Breast epithelium (tissue), 4 donors: ENCODE data around the gene HTRA3. TPM values are rescaled to one million over a fixed set of nuclear protein-coding genes. Genes with fewer than 3 reads are reported as not detected.

Experiments
- DNase-seq, 2 donors: peaks; one replicate each; pipeline ENCODE4 v3.0.0-alpha.2; 2019; ENCODE audit warnings: low spot score in 2 of 2
- H3K27ac ChIP-seq, 2 donors: fragments of 200-600 bp; sonication (generic) in 1 of 2; one replicate each; pipeline ENCODE4 v1.5.1; 2016 to 2019; ENCODE audit warnings: mild to moderate bottlenecking in 1 of 2
- H3K27me3 ChIP-seq, 2 donors: fragments of 200-600 bp; sonication (generic) in 1 of 2; one replicate each; pipeline versions ENCODE4 v1.5.1 to v1.6.0; 2017 to 2019; ENCODE audit warnings: control low read depth in 1 of 2, mild to moderate bottlenecking in 1 of 2
- H3K36me3 ChIP-seq: fragments of 200-600 bp; one replicate; pipeline ENCODE4 v1.5.1; 2019
- H3K4me1 ChIP-seq, 2 donors: fragments of 200-600 bp; sonication (generic); one replicate each; pipeline ENCODE4 v1.5.1; 2016 to 2019; ENCODE audit warnings: control low read depth in 1 of 2
- H3K4me3 ChIP-seq, 3 donors: fragments of 200-600 bp; sonication (generic); 1 replicate in 2 of 3; 2 replicates in 1 of 3; pipeline ENCODE4 v1.5.1; 2016 to 2019; ENCODE audit warnings: mild to moderate bottlenecking in 3 of 3, moderate library complexity in 2 of 3
- H3K9me3 ChIP-seq, 2 donors: fragments of 200-600 bp; sonication (generic) in 1 of 2; one replicate each; pipeline ENCODE4 v1.5.1; 2016 to 2019; ENCODE audit warnings: control low read depth in 1 of 2
- CTCF ChIP-seq, 3 donors: fragments of 450-650 bp; IDR thresholded peaks; one replicate each; pipeline ENCODE4 v1.5.1; 2016 to 2017; ENCODE audit warnings: antibody characterized with exemption in 3 of 3, mild to moderate bottlenecking in 3 of 3, moderate library complexity in 3 of 3
- POLR2A ChIP-seq: fragments of 450-650 bp; IDR thresholded peaks from one replicate; pipeline ENCODE4 v1.6.1; 2016; ENCODE audit warnings: antibody characterized with exemption, mild to moderate bottlenecking, moderate library complexity
- POLR2AphosphoS5 ChIP-seq, 3 donors: sonication (generic); formaldehyde crosslinking; IDR thresholded peaks; one replicate each; pipeline ENCODE4 v1.6.1; 2017; ENCODE audit warnings: antibody characterized with exemption in 3 of 3
- intact Hi-C: fragments of 100-400 bp; cut with DNase I; formaldehyde crosslinking; loops from one replicate; pipeline ENCODE4 v1.15.1; 2023; ENCODE audit warnings: low total_unique reads
- total RNA-seq, 3 donors: library from RNA; depleted of rRNA; stranded (reverse); fragments of >200 nt; gene quantifications; one replicate each; pipeline ENCODE4 v1.1.0, GENCODE V29; 2016

The HTRA3 gene
- total RNA-seq: 10 to 100 TPM in 2 of 3 donors, 1 to 10 TPM in 1; 8.5 to 53.9 (median 19.7) TPM

DNA sequence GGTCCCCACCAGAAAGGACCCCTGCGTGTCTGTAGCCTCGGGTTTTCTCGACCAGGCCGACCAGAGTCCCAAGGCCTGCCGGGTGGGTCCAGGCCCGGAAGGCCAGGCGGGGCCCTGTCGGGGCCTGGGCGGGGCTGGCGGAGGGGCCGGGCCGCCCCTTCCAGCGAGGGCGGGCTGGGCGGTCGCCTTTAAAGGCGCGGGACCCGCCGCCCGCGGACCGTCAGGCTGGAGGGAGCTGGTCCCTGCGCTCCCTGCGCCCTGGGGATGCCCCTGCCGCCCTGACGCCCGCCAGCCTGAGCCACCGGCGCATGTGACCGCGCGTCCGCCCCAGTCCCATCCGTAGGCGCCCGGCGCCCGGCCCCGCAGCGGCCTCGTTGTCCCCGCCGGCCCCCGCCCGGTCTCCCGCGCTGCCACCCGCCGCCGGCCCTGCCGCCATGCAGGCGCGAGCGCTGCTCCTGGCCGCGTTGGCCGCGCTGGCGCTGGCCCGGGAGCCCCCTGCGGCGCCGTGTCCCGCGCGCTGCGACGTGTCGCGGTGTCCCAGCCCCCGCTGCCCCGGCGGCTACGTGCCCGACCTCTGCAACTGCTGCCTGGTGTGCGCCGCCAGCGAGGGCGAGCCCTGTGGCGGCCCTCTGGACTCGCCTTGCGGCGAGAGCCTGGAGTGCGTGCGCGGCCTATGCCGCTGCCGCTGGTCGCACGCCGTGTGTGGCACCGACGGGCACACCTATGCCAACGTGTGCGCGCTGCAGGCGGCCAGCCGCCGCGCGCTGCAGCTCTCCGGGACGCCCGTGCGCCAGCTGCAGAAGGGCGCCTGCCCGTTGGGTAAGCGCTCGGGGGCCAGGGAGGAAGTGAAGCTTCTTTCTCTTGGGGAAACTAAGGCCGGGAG is at the start of gene HTRA3:
Gene HTRA3, plus strand, starts transcription at position 220 of the 883 bp plus-strand sequence. Its CDS starts 215 bp downstream, at position 435.
- Histone ChIP-seq H3K4me3 (peak within 1 kb of the TSS; percentile 52 to 70 (median 62)), H3K9me3 (no peaks in the 10 kb centered on the region), H3K4me1 (no peaks in the 10 kb centered on the region), H3K27me3 (peaks cover 0 to 12% of the 10 kb centered on the region in 2 donors), H3K27ac (peak within 1 kb of the TSS; percentile 48 to 85), H3K36me3 (no peaks in the 10 kb centered on the region)
- TF ChIP-seq POLR2AphosphoS5 (IDR thresholded peaks at IDR 0.05) (peak in 1 of 3 donors; percentile 21), CTCF (IDR thresholded peaks at IDR 0.05) (no peak), POLR2A (no peak)
- DNase-seq: no peak
- intact Hi-C loops: no loop called here

- no peak for DNase-seq
- intact Hi-C loops: no loop called here
- H3K36me3 ChIP-seq: no peaks in the 10 kb centered on the region
These were observed 48.7 kb upstream of the HTRA3 start for GRCh38 chr4:8220661-8221450.

GRCh38 chr4:8221476-8221875 is 48.1 kb upstream of the HTRA3 start:
- TF ChIP-seq CTCF (IDR thresholded peaks at IDR 0.05) (no peak), POLR2AphosphoS5 (IDR thresholded peaks at IDR 0.05) (peak in 1 of 3 donors; percentile 20)
- Histone ChIP-seq H3K4me3 (no peak overlapping the region), H3K36me3 (no peaks in the 10 kb centered on the region), H3K9me3 (no peaks in the 10 kb centered on the region), H3K27me3 (no peaks in the 10 kb centered on the region), H3K4me1 (no peaks in the 10 kb centered on the region), H3K27ac (peak overlapping the region in 1 of 2 donors; percentile 55)
- intact Hi-C loops: no loop called here
- no peak for DNase-seq

More at GRCh38 chr4:8220661-8221450, 48.7 kb upstream of the HTRA3 start:
- Histone ChIP-seq H3K4me3 (no peak overlapping the region), H3K4me1 (no peaks in the 10 kb centered on the region), H3K9me3 (no peaks in the 10 kb centered on the region), H3K27ac (peak overlapping the region in 1 of 2 donors; percentile 81), H3K27me3 (no peaks in the 10 kb centered on the region)
- TF ChIP-seq POLR2A (no peak), CTCF (IDR thresholded peaks at IDR 0.05) (no peak), POLR2AphosphoS5 (IDR thresholded peaks at IDR 0.05) (no peak)

GRCh38 chr4:8221985-8222384 is 47.6 kb upstream of the HTRA3 start:
- TF ChIP-seq POLR2A: no peak
- no peak for TF ChIP-seq CTCF (IDR thresholded peaks at IDR 0.05)
- TF ChIP-seq POLR2AphosphoS5 (IDR thresholded peaks at IDR 0.05): no peak
- DNase-seq: no peak
- Histone ChIP-seq H3K36me3 (no peaks in the 10 kb centered on the region), H3K4me1 (no peaks in the 10 kb centered on the region), H3K9me3 (no peaks in the 10 kb centered on the region), H3K27me3 (no peaks in the 10 kb centered on the region), H3K27ac (peak overlapping the region; percentile 55 to 74), H3K4me3 (no peak overlapping the region)
- intact Hi-C loops: no loop called here
